Mesodermal cell (in vitro differentiated cells): ENCODE data around the gene NXPE4.

Source experiments
- H3K27ac ChIP-seq: 2 replicates; pipeline ENCODE4 v1.7.0; 2013; ENCODE audit warnings: mild to moderate bottlenecking, low read depth, low read length, moderate library complexity; ENCODE audit not compliant: severe bottlenecking
- H3K36me3 ChIP-seq: 2 replicates; pipeline ENCODE4 v1.7.1; 2013; ENCODE audit warnings: mild to moderate bottlenecking, low read length, moderate library complexity; ENCODE audit not compliant: control insufficient read depth, insufficient read depth
- H3K4me1 ChIP-seq: one replicate; pipeline ENCODE4 v1.7.1; 2013; ENCODE audit warnings: mild to moderate bottlenecking, low read length; ENCODE audit not compliant: insufficient read depth, control insufficient read depth, poor library complexity, severe bottlenecking
- H3K4me3 ChIP-seq: 2 replicates; pipeline ENCODE4 v1.7.0; 2013; ENCODE audit warnings: low read length, control low read depth, mild to moderate bottlenecking; ENCODE audit not compliant: insufficient read depth, poor library complexity, severe bottlenecking; ENCODE audit errors: extremely low read depth
- H3K9me3 ChIP-seq: 2 replicates; pipeline ENCODE4 v1.7.1; 2013; ENCODE audit warnings: mild to moderate bottlenecking, low read length, moderate library complexity; ENCODE audit not compliant: control insufficient read depth
- WGBS, 2 experiments: methylation state at CpG; one replicate each; pipeline ENCODE4 v1.1.5; 2013; ENCODE audit warnings: missing lambda C conversion rate in 2 of 2; ENCODE audit not compliant: insufficient coverage in 2 of 2; 5-methylcytosine and 5-hydroxymethylcytosine counted together

The NXPE4 gene

DNA sequence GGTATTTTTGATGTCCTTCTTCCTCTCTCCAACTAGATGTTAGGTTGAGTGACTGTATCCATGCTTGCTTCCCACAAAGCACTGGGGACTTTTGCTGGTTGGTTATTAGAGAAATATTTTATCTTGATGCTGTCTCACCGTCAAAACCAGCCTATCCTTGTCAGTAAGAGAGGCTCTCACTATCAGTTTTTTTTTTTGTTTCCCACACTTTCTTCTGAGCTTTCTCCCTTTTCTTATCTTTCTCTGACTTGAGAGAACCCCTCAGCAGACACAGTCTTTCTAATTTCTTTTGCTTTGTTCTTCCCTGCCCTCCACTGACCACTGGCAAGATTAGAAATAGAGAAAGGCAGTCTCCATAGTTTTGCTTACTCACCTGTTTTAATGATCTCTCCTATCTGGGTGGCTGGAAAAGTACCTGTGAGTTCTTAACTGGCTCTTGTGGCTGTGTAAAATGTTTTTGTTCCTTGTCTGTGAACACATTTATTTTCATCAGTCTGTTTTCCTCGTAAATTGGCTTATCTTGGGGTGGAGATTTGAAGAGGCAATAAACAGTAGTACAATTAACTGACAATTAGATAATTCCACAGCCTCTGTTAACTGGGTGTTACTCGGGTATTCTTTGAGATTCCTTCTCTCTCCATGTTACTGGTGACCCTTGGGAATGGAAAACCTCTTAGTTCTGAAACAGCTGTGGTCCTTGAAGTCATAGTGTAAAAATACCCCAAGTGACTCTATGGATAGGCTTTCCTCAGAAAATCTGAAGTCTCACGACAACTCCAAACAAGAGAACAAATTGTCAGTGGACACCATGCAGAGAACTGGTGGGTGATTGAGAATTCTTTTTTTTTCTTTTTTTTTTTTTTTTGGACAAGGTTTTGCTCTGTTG, 35.9 kb downstream of the NXPE4 start, which contains the start of gene NXPE1:
NXPE1 (minus strand) TSS at position 457 of the 886 bp plus-strand sequence. CDS start 8,680 bp downstream, outside the sequence.
- WGBS, 2 experiments = 100% methylated on average over 1 of the region's 4 CpGs; no CpG with 5 or more reads in 1 of the 2 experiments
- no peaks in the 10 kb centered on the region for H3K36me3 ChIP-seq
- no peak within 1 kb of the TSS for H3K4me3 ChIP-seq
- no peaks in the 10 kb centered on the region for H3K9me3 ChIP-seq
- H3K4me1 ChIP-seq = peaks cover 12% of the 10 kb centered on the region
- no peak within 1 kb of the TSS for H3K27ac ChIP-seq

DNA sequence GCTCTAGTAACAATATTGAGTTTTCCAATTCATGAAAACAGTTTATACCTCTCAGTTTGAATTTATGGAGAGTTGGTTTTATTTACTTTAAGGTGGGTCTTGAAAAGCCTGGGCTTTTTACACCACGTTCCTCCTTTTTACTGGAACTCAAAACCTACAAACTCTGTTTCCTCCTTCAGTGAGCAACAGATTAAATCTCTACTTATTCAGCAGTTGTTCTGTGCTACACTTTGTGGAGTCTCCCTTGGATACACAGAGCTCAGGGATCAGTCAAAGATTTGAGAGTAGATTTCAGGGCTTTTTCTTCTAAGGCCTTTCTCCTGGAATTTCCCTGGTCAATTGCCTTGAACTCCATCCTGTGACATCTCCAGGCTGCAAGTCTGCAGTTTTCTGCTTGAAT, 39.5 kb downstream of the NXPE4 start:
- no CpG with 5 or more reads among the region's 1 CpG for WGBS, 2 experiments
- Histone ChIP-seq H3K4me3 (no peak overlapping the region), H3K27ac (peak overlapping the region; percentile 19), H3K36me3 (no peaks in the 10 kb centered on the region), H3K4me1 (peaks cover 8% of the 10 kb centered on the region), H3K9me3 (no peaks in the 10 kb centered on the region)

DNA sequence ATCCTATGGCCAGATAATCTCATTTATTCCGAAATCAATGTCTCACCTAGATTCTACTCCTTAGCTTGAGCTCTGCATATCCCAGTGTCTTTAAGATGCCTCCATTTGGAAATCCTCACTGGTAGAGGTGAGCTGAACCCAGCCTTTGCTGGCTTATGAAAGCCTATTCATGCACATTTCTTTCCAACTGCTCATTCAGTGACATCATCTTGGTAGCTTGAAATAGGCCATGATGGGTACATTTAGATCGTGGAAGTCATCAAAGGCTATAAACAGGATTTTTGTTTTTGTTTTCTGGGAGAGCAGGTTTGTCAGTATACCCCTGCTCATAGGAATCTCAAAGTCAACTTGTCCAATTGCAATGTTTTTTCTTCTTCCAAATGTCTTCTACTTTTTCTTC, 41.9 kb downstream of the NXPE4 start:
- no peaks in the 10 kb centered on the region for H3K36me3 ChIP-seq
- H3K4me1 ChIP-seq = no peaks in the 10 kb centered on the region
- no peaks in the 10 kb centered on the region for H3K9me3 ChIP-seq
- no peak overlapping the region for H3K27ac ChIP-seq
- no peak overlapping the region for H3K4me3 ChIP-seq
- WGBS, 2 experiments = 100% methylated on average over 1 to 2 of the region's 2 CpGs

GRCh38 chr11:114551060-114551459, 44.5 kb downstream of the NXPE4 start:
- Histone ChIP-seq H3K36me3 (no peaks in the 10 kb centered on the region), H3K9me3 (no peaks in the 10 kb centered on the region), H3K27ac (no peak overlapping the region), H3K4me3 (no peak overlapping the region), H3K4me1 (no peaks in the 10 kb centered on the region)
- WGBS, 2 experiments = 95 to 100% methylated on average over 1 to 4 of the region's 4 CpGs

GRCh38 chr11:114525682-114526081, 69.9 kb downstream of the NXPE4 start:
- H3K9me3 ChIP-seq = peaks cover 7% of the 10 kb centered on the region
- H3K4me3 ChIP-seq = no peak overlapping the region
- H3K27ac ChIP-seq = no peak overlapping the region
- 100% methylated on average over 1 to 2 of the region's 2 CpGs for WGBS, 2 experiments
- no peaks in the 10 kb centered on the region for H3K36me3 ChIP-seq
- no peaks in the 10 kb centered on the region for H3K4me1 ChIP-seq

DNA sequence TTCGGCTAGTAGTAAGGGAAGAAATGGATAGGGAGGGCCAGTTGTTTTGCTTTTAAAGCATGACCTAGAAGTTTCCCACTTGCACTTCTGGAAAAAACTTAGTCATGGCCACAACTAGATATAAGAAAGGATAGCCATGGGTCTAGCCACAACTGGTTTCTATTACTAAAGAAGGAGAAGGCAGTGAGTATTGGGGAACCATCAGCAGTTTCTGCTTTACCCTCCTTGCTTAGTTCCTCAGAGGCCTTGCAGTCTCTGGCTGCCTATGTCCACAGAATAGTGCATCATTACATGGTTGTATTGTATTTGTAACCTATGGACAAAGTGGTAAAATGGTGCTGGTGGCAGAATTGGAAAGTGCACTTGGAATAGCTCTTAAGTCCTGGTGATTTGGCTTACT, 71.5 kb downstream of the NXPE4 start:
- H3K4me1 ChIP-seq = no peaks in the 10 kb centered on the region
- WGBS, 2 experiments = no CpG with 5 or more reads among the region's 1 CpG
- peaks cover 7% of the 10 kb centered on the region for H3K9me3 ChIP-seq
- no peaks in the 10 kb centered on the region for H3K36me3 ChIP-seq
- no peak overlapping the region for H3K27ac ChIP-seq
- H3K4me3 ChIP-seq = no peak overlapping the region

- 86 to 93% methylated on average over 1 of the region's 2 CpGs for WGBS, 2 experiments
- H3K27ac ChIP-seq = no peak overlapping the region
- H3K4me1 ChIP-seq = no peaks in the 10 kb centered on the region
- H3K4me3 ChIP-seq = no peak overlapping the region
- peaks cover 7% of the 10 kb centered on the region for H3K9me3 ChIP-seq
- H3K36me3 ChIP-seq = no peaks in the 10 kb centered on the region
These were observed 72.8 kb downstream of the NXPE4 start for GRCh38 chr11:114522818-114523217.
